Trophoblast cell (in vitro differentiated cells and primary cell): ENCODE data around the gene ARHGAP4.

ENCODE experiments used
- DNase-seq, 2 donors: peaks; one replicate each; pipeline ENCODE4 v3.0.0-alpha.2; 2016
- H2AFZ ChIP-seq: 2 replicates; pipeline ENCODE4 v1.6.1; 2013; ENCODE audit warnings: low read length, moderate library complexity, mild to moderate bottlenecking; ENCODE audit not compliant: insufficient read depth, poor library complexity
- H2AK5ac ChIP-seq: 2 replicates; pipeline ENCODE4 v1.6.1; 2013; ENCODE audit warnings: mild to moderate bottlenecking, low read length
- H2BK120ac ChIP-seq: 2 replicates; pipeline ENCODE4 v1.6.1; 2013; ENCODE audit warnings: low read length, mild to moderate bottlenecking, moderate library complexity; ENCODE audit not compliant: insufficient read depth, poor library complexity
- H2BK12ac ChIP-seq: 2 replicates; pipeline ENCODE4 v1.6.1; 2013; ENCODE audit warnings: mild to moderate bottlenecking, low read length, moderate library complexity
- H2BK5ac ChIP-seq: 2 replicates; pipeline ENCODE4 v1.6.1; 2013; ENCODE audit warnings: low read length, low read depth, moderate library complexity, mild to moderate bottlenecking; ENCODE audit not compliant: poor library complexity
- H3K14ac ChIP-seq: 2 replicates; pipeline ENCODE4 v1.6.1; 2013; ENCODE audit warnings: mild to moderate bottlenecking, low read length
- H3K18ac ChIP-seq: 2 replicates; pipeline ENCODE4 v1.6.1; 2013; ENCODE audit warnings: mild to moderate bottlenecking, low read length
- H3K23ac ChIP-seq: 2 replicates; pipeline ENCODE4 v1.6.1; 2013; ENCODE audit warnings: low read length
- H3K27ac ChIP-seq: 2 replicates; pipeline ENCODE4 v1.5.1; 2013; ENCODE audit warnings: low read depth, mild to moderate bottlenecking, inconsistent platforms, low read length, moderate library complexity
- H3K27me3 ChIP-seq: 2 replicates; pipeline ENCODE4 v1.6.1; 2013; ENCODE audit warnings: inconsistent platforms, mild to moderate bottlenecking, low read length, moderate library complexity; ENCODE audit not compliant: insufficient read depth
- H3K36me3 ChIP-seq, 2 experiments: 1 replicate in 1 of 2; 2 replicates in 1 of 2; pipeline ENCODE4 v1.6.1; 2013; ENCODE audit warnings: low read length in 2 of 2, mild to moderate bottlenecking in 2 of 2, moderate library complexity in 1 of 2; ENCODE audit not compliant: insufficient read depth in 2 of 2, control insufficient read depth in 1 of 2
- H3K4ac ChIP-seq: 2 replicates; pipeline ENCODE4 v1.6.1; 2013; ENCODE audit warnings: low read depth, mild to moderate bottlenecking, low read length, moderate library complexity
- H3K4me1 ChIP-seq, 2 experiments: 1 replicate in 1 of 2; 2 replicates in 1 of 2; pipeline ENCODE4 v1.6.1; 2013; ENCODE audit warnings: low read length in 2 of 2, mild to moderate bottlenecking in 2 of 2, moderate library complexity in 1 of 2; ENCODE audit not compliant: insufficient read depth in 2 of 2, control insufficient read depth in 1 of 2
- H3K4me2 ChIP-seq: 2 replicates; pipeline ENCODE4 v1.6.1; 2013; ENCODE audit warnings: inconsistent platforms, mild to moderate bottlenecking, low read length, moderate library complexity
- H3K4me3 ChIP-seq: 2 replicates; pipeline ENCODE4 v1.5.1; 2013; ENCODE audit warnings: mild to moderate bottlenecking, low read depth, low read length, inconsistent platforms
- H3K79me1 ChIP-seq: one replicate; pipeline ENCODE4 v1.6.1; 2013; ENCODE audit warnings: low read length
- H3K79me2 ChIP-seq: 2 replicates; pipeline ENCODE4 v1.6.1; 2013; ENCODE audit warnings: low read length, mild to moderate bottlenecking; ENCODE audit not compliant: control insufficient read depth, insufficient read depth, poor library complexity
- H3K9ac ChIP-seq: 2 replicates; pipeline ENCODE4 v1.6.1; 2013; ENCODE audit warnings: mild to moderate bottlenecking, low read length
- H3K9me3 ChIP-seq: 2 replicates; pipeline ENCODE4 v1.6.1; 2013; ENCODE audit warnings: low read depth, mild to moderate bottlenecking, control low read depth, inconsistent platforms, low read length; ENCODE audit not compliant: insufficient read depth
- H4K12ac ChIP-seq: 2 replicates; pipeline ENCODE4 v1.6.1; 2013; ENCODE audit warnings: low read depth, mild to moderate bottlenecking, low read length, moderate library complexity
- H4K8ac ChIP-seq: 2 replicates; pipeline ENCODE4 v1.6.1; 2013; ENCODE audit warnings: low read depth, mild to moderate bottlenecking, low read length, moderate library complexity
- H4K91ac ChIP-seq: one replicate; pipeline ENCODE4 v1.6.1; 2013; ENCODE audit warnings: low read depth, mild to moderate bottlenecking, low read length, moderate library complexity
- WGBS: extraction: QIAGEN DNeasy Blood & Tissue Kit; methylation state at CpG from one replicate; pipeline ENCODE4 v1.1.7; 2013; ENCODE audit warnings: missing lambda C conversion rate; ENCODE audit not compliant: insufficient read length, insufficient coverage; ENCODE audit errors: extremely low coverage; 5-methylcytosine and 5-hydroxymethylcytosine counted together

ARHGAP4 gene

GRCh38 chrX:153903991-153904957 lies 21.8 kb downstream of the ARHGAP4 start, which contains the start of gene AVPR2:
Gene AVPR2, plus strand, starts transcription at chrX:153904673. Its CDS starts 473 bp downstream, at chrX:153905146.
- no peak for DNase-seq
- Histone ChIP-seq H3K4me3 (no peak within 1 kb of the TSS), H3K27ac (no peak within 1 kb of the TSS), H3K23ac (no peak within 1 kb of the TSS), H3K4me2 (no peak within 1 kb of the TSS), H3K27me3 (no peaks in the 10 kb centered on the region), H4K91ac (peak within 1 kb of the TSS; percentile 25), H2BK120ac (no peak within 1 kb of the TSS), H3K9ac (no peak within 1 kb of the TSS), H4K8ac (no peak within 1 kb of the TSS), H3K4ac (no peak within 1 kb of the TSS), H3K18ac (peak within 1 kb of the TSS; percentile 17), H3K4me1 (peaks cover 12 to 16% of the 10 kb centered on the region in 2 experiments), H3K9me3 (no peaks in the 10 kb centered on the region), H3K36me3 (no peaks in the 10 kb centered on the region), H2BK12ac (no peak within 1 kb of the TSS), H2BK5ac (no peak within 1 kb of the TSS), H4K12ac (no peak within 1 kb of the TSS), H2AFZ (no peak within 1 kb of the TSS), H3K79me2 (peaks cover 2% of the 10 kb centered on the region), H3K79me1 (peaks cover 3% of the 10 kb centered on the region), H3K14ac (no peak within 1 kb of the TSS), H2AK5ac (peak within 1 kb of the TSS; percentile 2)
- WGBS, result no CpG with 5 or more reads among the region's 26 CpGs

GRCh38 chrX:153903238-153903980 lies 22.7 kb downstream of the ARHGAP4 start:
- no peak overlapping the region for H3K27ac ChIP-seq
- peaks cover 3% of the 10 kb centered on the region for H3K79me1 ChIP-seq
- H3K36me3 ChIP-seq, result no peaks in the 10 kb centered on the region
- no peak overlapping the region for H3K9ac ChIP-seq
- H3K18ac ChIP-seq, result no peak overlapping the region
- H3K23ac ChIP-seq, result no peak overlapping the region
- H3K14ac ChIP-seq, result no peak overlapping the region
- DNase-seq, result no peak
- H2AK5ac ChIP-seq, result no peak overlapping the region
- H4K91ac ChIP-seq, result no peak overlapping the region
- WGBS, result no CpG with 5 or more reads among the region's 18 CpGs
- H3K4ac ChIP-seq, result no peak overlapping the region
- no peaks in the 10 kb centered on the region for H3K9me3 ChIP-seq
- H2BK5ac ChIP-seq, result no peak overlapping the region
- no peak overlapping the region for H2AFZ ChIP-seq
- H3K4me2 ChIP-seq, result no peak overlapping the region
- H3K4me3 ChIP-seq, result peak overlapping the region; percentile 56
- H2BK12ac ChIP-seq, result no peak overlapping the region
- H3K27me3 ChIP-seq, result no peaks in the 10 kb centered on the region
- no peak overlapping the region for H4K8ac ChIP-seq
- peaks cover 2% of the 10 kb centered on the region for H3K79me2 ChIP-seq
- H3K4me1 ChIP-seq, result peaks cover 12 to 16% of the 10 kb centered on the region in 2 experiments
- H2BK120ac ChIP-seq, result no peak overlapping the region
- no peak overlapping the region for H4K12ac ChIP-seq

- no peak overlapping the region for H4K12ac ChIP-seq
- H3K4me2 ChIP-seq, result no peak overlapping the region
- H3K4me1 ChIP-seq, result peaks cover 12 to 16% of the 10 kb centered on the region in 2 experiments
- H3K23ac ChIP-seq, result no peak overlapping the region
- H4K91ac ChIP-seq, result no peak overlapping the region
- H3K18ac ChIP-seq, result no peak overlapping the region
- DNase-seq, result no peak
- no CpG with 5 or more reads among the region's 10 CpGs for WGBS
- H3K4me3 ChIP-seq, result no peak overlapping the region
- peaks cover 3% of the 10 kb centered on the region for H3K79me1 ChIP-seq
- no peak overlapping the region for H2BK120ac ChIP-seq
- H2AFZ ChIP-seq, result no peak overlapping the region
- no peak overlapping the region for H4K8ac ChIP-seq
- no peak overlapping the region for H3K4ac ChIP-seq
- no peak overlapping the region for H2BK5ac ChIP-seq
- H3K9me3 ChIP-seq, result no peaks in the 10 kb centered on the region
- peaks cover 2% of the 10 kb centered on the region for H3K79me2 ChIP-seq
- no peaks in the 10 kb centered on the region for H3K27me3 ChIP-seq
- H2BK12ac ChIP-seq, result no peak overlapping the region
- H3K9ac ChIP-seq, result no peak overlapping the region
- no peak overlapping the region for H2AK5ac ChIP-seq
- H3K36me3 ChIP-seq, result no peaks in the 10 kb centered on the region
- no peak overlapping the region for H3K27ac ChIP-seq
- no peak overlapping the region for H3K14ac ChIP-seq
These were observed 23.7 kb downstream of the ARHGAP4 start for GRCh38 chrX:153902385-153902784.

GRCh38 chrX:153901753-153902140 lies 24.3 kb downstream of the ARHGAP4 start:
- peaks cover 3% of the 10 kb centered on the region for H3K79me1 ChIP-seq
- no peak overlapping the region for H2BK5ac ChIP-seq
- H3K14ac ChIP-seq, result no peak overlapping the region
- peak overlapping the region; percentile 67 for H2BK12ac ChIP-seq
- no peak overlapping the region for H3K18ac ChIP-seq
- no peaks in the 10 kb centered on the region for H3K9me3 ChIP-seq
- H2AFZ ChIP-seq, result no peak overlapping the region
- peak overlapping the region; percentile 35 for H2BK120ac ChIP-seq
- H4K8ac ChIP-seq, result no peak overlapping the region
- peaks cover 12 to 16% of the 10 kb centered on the region in 2 experiments for H3K4me1 ChIP-seq
- no peak overlapping the region for H3K4me3 ChIP-seq
- no CpG with 5 or more reads among the region's 8 CpGs for WGBS
- H3K79me2 ChIP-seq, result peaks cover 2% of the 10 kb centered on the region
- no peak overlapping the region for H3K23ac ChIP-seq
- H3K9ac ChIP-seq, result no peak overlapping the region
- no peak for DNase-seq
- no peaks in the 10 kb centered on the region for H3K36me3 ChIP-seq
- H3K27ac ChIP-seq, result no peak overlapping the region
- H3K4ac ChIP-seq, result no peak overlapping the region
- peak overlapping the region; percentile 84 for H2AK5ac ChIP-seq
- no peak overlapping the region for H4K12ac ChIP-seq
- no peak overlapping the region for H3K4me2 ChIP-seq
- no peaks in the 10 kb centered on the region for H3K27me3 ChIP-seq
- no peak overlapping the region for H4K91ac ChIP-seq
